Esophagus squamous epithelium (tissue), 5 donors: ENCODE measurements around the gene FGF5. TPM values are rescaled to one million over a fixed set of nuclear protein-coding genes. Genes with fewer than 3 reads are reported as not detected.
"Not testable (repeated sequence)": the region's sequence is repeated elsewhere in the genome, so short reads cannot be mapped to it uniquely, and the experiment has no call there.

ENCODE experiments used
- DNase-seq: peaks from one replicate; lab custom pipeline; 2025; lab: John Stamatoyannopoulos, UW
- H3K27ac ChIP-seq, 4 donors: fragments of 200-600 bp; sonication (generic); one replicate each; pipeline ENCODE4 v1.5.1; 2016 to 2019; ENCODE audit warnings: mild to moderate bottlenecking in 1 of 4
- H3K27me3 ChIP-seq, 4 donors: fragments of 200-600 bp; sonication (generic); 1 replicate in 3 of 4; 2 replicates in 1 of 4; pipeline versions ENCODE4 v1.5.1 to v1.6.0; 2017 to 2021; ENCODE audit warnings: antibody characterized with exemption in 1 of 4
- H3K36me3 ChIP-seq, 3 donors: fragments of 200-600 bp; sonication (generic); one replicate each; pipeline ENCODE4 v1.5.1; 2016 to 2019
- H3K4me1 ChIP-seq, 3 donors: fragments of 200-600 bp; sonication (generic); one replicate each; pipeline ENCODE4 v1.5.1; 2017 to 2019
- H3K4me3 ChIP-seq, 4 donors: fragments of 200-600 bp; sonication (generic); 1 replicate in 3 of 4; 2 replicates in 1 of 4; pipeline ENCODE4 v1.5.1; 2016 to 2019; ENCODE audit warnings: mild to moderate bottlenecking in 2 of 4, moderate library complexity in 1 of 4
- H3K9me3 ChIP-seq, 3 donors: fragments of 200-600 bp; sonication (generic); one replicate each; pipeline ENCODE4 v1.5.1; 2016 to 2019
- POLR2A ChIP-seq, 4 donors: fragments of 450-650 bp; IDR thresholded peaks; one replicate each; pipeline ENCODE4 v1.6.1; 2017; ENCODE audit warnings: antibody characterized with exemption in 4 of 4, mild to moderate bottlenecking in 4 of 4, moderate library complexity in 3 of 4
- WGBS, 2 donors: methylation state at CpG; one replicate each; pipeline ENCODE4 v1.1.5; 2018; 5-methylcytosine and 5-hydroxymethylcytosine counted together
- intact Hi-C: fragments of 100-400 bp; cut with DNase I; formaldehyde crosslinking; loops from one replicate; pipeline ENCODE4 v1.15.0; 2022
- total RNA-seq, 4 donors: library from RNA; depleted of rRNA; stranded (reverse); fragments of >200 nt; gene quantifications; one replicate each; pipeline ENCODE4 v1.1.0, GENCODE V29; 2016
- TF ChIP-seq, protein P1 (sequence below), 6 experiments: fragments of 450-650 bp in 4 of 6; fragments of 200-600 bp in 2 of 6; sonication (generic) in 2 of 6; IDR thresholded peaks; one replicate each; pipeline ENCODE4 v1.5.1; 2016 to 2019; ENCODE audit warnings: antibody characterized with exemption in 6 of 6, mild to moderate bottlenecking in 4 of 6, moderate library complexity in 4 of 6
- donor health status: DM: yes; HTN: yes; CAD: no.

Gene FGF5
- total RNA-seq, 4 donors from 2014 or later: not detected

- H3K36me3 ChIP-seq: no peaks in the 10 kb centered on the region
- TF ChIP-seq, protein P1, sequence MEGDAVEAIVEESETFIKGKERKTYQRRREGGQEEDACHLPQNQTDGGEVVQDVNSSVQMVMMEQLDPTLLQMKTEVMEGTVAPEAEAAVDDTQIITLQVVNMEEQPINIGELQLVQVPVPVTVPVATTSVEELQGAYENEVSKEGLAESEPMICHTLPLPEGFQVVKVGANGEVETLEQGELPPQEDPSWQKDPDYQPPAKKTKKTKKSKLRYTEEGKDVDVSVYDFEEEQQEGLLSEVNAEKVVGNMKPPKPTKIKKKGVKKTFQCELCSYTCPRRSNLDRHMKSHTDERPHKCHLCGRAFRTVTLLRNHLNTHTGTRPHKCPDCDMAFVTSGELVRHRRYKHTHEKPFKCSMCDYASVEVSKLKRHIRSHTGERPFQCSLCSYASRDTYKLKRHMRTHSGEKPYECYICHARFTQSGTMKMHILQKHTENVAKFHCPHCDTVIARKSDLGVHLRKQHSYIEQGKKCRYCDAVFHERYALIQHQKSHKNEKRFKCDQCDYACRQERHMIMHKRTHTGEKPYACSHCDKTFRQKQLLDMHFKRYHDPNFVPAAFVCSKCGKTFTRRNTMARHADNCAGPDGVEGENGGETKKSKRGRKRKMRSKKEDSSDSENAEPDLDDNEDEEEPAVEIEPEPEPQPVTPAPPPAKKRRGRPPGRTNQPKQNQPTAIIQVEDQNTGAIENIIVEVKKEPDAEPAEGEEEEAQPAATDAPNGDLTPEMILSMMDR (IDR thresholded peaks at IDR 0.05): no peak
- no peak for TF ChIP-seq POLR2A (IDR thresholded peaks at IDR 0.05)
- H3K4me1 ChIP-seq: no peaks in the 10 kb centered on the region
- DNase-seq: no peak
- H3K27ac ChIP-seq: no peak overlapping the region
- H3K9me3 ChIP-seq: no peaks in the 10 kb centered on the region
- peaks cover 0 to 43% (median 0%) of the 10 kb centered on the region in 4 donors for H3K27me3 ChIP-seq
- H3K4me3 ChIP-seq: no peak overlapping the region
- intact Hi-C loops: no loop called here
These were observed 25.5 kb upstream of the FGF5 start for GRCh38 chr4:80240976-80241375.

GRCh38 chr4:80243274-80244018, 23.0 kb upstream of the FGF5 start:
- intact Hi-C loops: no loop called here
- no peaks in the 10 kb centered on the region for H3K4me1 ChIP-seq
- H3K27ac ChIP-seq: no peak overlapping the region
- whole genome bisulfite sequencing, 2 donors: 61 to 75% methylated on average over 5 to 6 of the region's 6 CpGs
- H3K4me3 ChIP-seq: no peak overlapping the region
- no peaks in the 10 kb centered on the region for H3K36me3 ChIP-seq
- no peak for TF ChIP-seq POLR2A (IDR thresholded peaks at IDR 0.05)
- TF ChIP-seq, protein P1 (IDR thresholded peaks at IDR 0.05): no peak
- peaks cover 0 to 26% (median 0%) of the 10 kb centered on the region in 4 donors for H3K27me3 ChIP-seq
- DNase-seq: no peak
- H3K9me3 ChIP-seq: no peaks in the 10 kb centered on the region

GRCh38 chr4:80247484-80247883, 19.0 kb upstream of the FGF5 start:
- H3K27ac ChIP-seq, intact Hi-C loops, H3K4me1 ChIP-seq, H3K36me3 ChIP-seq, H3K4me3 ChIP-seq, DNase-seq, H3K9me3 ChIP-seq: not testable (repeated sequence)
- WGBS, 2 donors: 85 to 95% methylated on average over 1 of the region's 1 CpG
- H3K27me3 ChIP-seq: peaks cover 0 to 31% (median 0%) of the 10 kb centered on the region in 4 donors

DNA sequence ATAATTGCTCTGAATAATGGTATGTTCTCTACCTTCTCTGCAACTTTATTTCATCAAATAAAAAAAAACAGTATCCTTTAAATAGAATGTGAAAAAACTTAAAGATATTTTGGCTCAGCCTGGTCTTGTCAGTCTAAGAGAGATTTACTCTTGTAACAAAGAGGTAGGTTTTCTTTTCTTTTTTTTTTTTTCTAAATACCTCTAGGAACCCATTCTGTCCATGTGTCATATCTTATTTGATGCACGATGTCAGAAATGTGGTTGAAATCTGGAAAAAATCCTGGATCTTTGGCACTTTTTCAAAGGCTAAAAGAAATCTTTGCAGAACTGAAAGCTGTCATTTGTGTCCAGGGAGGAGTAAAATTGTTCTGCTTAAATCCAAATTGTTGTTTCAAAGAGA, 17.3 kb upstream of the FGF5 start:
- H3K4me3 ChIP-seq: no peak overlapping the region
- H3K4me1 ChIP-seq: no peaks in the 10 kb centered on the region
- peaks cover 0 to 23% (median 0%) of the 10 kb centered on the region in 4 donors for H3K27me3 ChIP-seq
- H3K36me3 ChIP-seq: no peaks in the 10 kb centered on the region
- TF ChIP-seq, protein P1 (IDR thresholded peaks at IDR 0.05): no peak
- TF ChIP-seq POLR2A (IDR thresholded peaks at IDR 0.05): no peak
- intact Hi-C loops: no loop called here
- DNase-seq: no peak
- 35 to 45% methylated on average over 1 of the region's 1 CpG for WGBS, 2 donors
- no peaks in the 10 kb centered on the region for H3K9me3 ChIP-seq
- no peak overlapping the region for H3K27ac ChIP-seq

- Histone ChIP-seq H3K9me3 (no peaks in the 10 kb centered on the region), H3K4me1 (no peaks in the 10 kb centered on the region)
These were observed 14.0 kb upstream of the FGF5 start for GRCh38 chr4:80252427-80252826.

More at GRCh38 chr4:80252427-80252826, 14.0 kb upstream of the FGF5 start:
- Histone ChIP-seq H3K27ac (no peak overlapping the region), H3K27me3 (peaks cover 0 to 35% (median 0%) of the 10 kb centered on the region in 4 donors), H3K4me3 (no peak overlapping the region), H3K36me3 (no peaks in the 10 kb centered on the region)
- TF ChIP-seq POLR2A (IDR thresholded peaks at IDR 0.05): no peak
- TF ChIP-seq, protein P1 (IDR thresholded peaks at IDR 0.05): no peak
- intact Hi-C loops: no loop called here
- no peak for DNase-seq
